H1 (cell line): Measurements from ENCODE around the gene PDCL3. TPM values are rescaled to one million over a fixed set of nuclear protein-coding genes. Genes with fewer than 3 reads are reported as not detected.

ENCODE experiments used
- NANOG ChIP-seq: IDR thresholded peaks from 2 replicates; pipeline ENCODE4 v1.6.1; 2011; ENCODE audit warnings: low read length, low read depth, mild to moderate bottlenecking, inconsistent platforms; ENCODE audit not compliant: insufficient read depth, poor library complexity, severe bottlenecking
- polyA plus RNA-seq, 7 experiments: library from polyadenylated mRNA; depleted of rRNA in 3 of 7; stranded (reverse) in 5 of 7; unstranded in 2 of 7; fragments of >200 nt in 5 of 7; fragments of 200-250 nt in 2 of 7; gene quantifications; 1 replicate in 5 of 7; 2 replicates in 1 of 7; 4 replicates in 1 of 7; pipeline versions ENCODE4 v1.2.1 to v1.2.3, GENCODE V29; 2011 to 2013; ENCODE audit warnings: missing spikeins in 2 of 7, mixed read lengths in 2 of 7
- total RNA-seq: library from RNA; stranded (reverse); fragmentation: NEBNext Ultra II Directional; extraction: Animal tissue kit (Norgen Biotek cat#: 25700); gene quantifications from 2 replicates; pipeline ENCODE4 v1.2.1, GENCODE V29; 2021
- TF ChIP-seq, protein P1 (sequence below): fragments of 300-600 bp; sonication (generic); IDR thresholded peaks from 2 replicates; pipeline ENCODE4 v1.7.1; 2012; ENCODE audit warnings: low read length, moderate library complexity, mild to moderate bottlenecking, inconsistent platforms; ENCODE audit not compliant: insufficient replicate concordance

Gene PDCL3
- total and polyA plus RNA-seq, 2 of the 8 experiments (the other 6 are each of a cell fraction or from before 2014, with no cell fraction given) = 19.8 to 29.4 TPM

GRCh38 chr2:100613719-100614118, 50.9 kb downstream of the PDCL3 start (continued):
- no peak for TF ChIP-seq NANOG
- TF ChIP-seq, protein P1, sequence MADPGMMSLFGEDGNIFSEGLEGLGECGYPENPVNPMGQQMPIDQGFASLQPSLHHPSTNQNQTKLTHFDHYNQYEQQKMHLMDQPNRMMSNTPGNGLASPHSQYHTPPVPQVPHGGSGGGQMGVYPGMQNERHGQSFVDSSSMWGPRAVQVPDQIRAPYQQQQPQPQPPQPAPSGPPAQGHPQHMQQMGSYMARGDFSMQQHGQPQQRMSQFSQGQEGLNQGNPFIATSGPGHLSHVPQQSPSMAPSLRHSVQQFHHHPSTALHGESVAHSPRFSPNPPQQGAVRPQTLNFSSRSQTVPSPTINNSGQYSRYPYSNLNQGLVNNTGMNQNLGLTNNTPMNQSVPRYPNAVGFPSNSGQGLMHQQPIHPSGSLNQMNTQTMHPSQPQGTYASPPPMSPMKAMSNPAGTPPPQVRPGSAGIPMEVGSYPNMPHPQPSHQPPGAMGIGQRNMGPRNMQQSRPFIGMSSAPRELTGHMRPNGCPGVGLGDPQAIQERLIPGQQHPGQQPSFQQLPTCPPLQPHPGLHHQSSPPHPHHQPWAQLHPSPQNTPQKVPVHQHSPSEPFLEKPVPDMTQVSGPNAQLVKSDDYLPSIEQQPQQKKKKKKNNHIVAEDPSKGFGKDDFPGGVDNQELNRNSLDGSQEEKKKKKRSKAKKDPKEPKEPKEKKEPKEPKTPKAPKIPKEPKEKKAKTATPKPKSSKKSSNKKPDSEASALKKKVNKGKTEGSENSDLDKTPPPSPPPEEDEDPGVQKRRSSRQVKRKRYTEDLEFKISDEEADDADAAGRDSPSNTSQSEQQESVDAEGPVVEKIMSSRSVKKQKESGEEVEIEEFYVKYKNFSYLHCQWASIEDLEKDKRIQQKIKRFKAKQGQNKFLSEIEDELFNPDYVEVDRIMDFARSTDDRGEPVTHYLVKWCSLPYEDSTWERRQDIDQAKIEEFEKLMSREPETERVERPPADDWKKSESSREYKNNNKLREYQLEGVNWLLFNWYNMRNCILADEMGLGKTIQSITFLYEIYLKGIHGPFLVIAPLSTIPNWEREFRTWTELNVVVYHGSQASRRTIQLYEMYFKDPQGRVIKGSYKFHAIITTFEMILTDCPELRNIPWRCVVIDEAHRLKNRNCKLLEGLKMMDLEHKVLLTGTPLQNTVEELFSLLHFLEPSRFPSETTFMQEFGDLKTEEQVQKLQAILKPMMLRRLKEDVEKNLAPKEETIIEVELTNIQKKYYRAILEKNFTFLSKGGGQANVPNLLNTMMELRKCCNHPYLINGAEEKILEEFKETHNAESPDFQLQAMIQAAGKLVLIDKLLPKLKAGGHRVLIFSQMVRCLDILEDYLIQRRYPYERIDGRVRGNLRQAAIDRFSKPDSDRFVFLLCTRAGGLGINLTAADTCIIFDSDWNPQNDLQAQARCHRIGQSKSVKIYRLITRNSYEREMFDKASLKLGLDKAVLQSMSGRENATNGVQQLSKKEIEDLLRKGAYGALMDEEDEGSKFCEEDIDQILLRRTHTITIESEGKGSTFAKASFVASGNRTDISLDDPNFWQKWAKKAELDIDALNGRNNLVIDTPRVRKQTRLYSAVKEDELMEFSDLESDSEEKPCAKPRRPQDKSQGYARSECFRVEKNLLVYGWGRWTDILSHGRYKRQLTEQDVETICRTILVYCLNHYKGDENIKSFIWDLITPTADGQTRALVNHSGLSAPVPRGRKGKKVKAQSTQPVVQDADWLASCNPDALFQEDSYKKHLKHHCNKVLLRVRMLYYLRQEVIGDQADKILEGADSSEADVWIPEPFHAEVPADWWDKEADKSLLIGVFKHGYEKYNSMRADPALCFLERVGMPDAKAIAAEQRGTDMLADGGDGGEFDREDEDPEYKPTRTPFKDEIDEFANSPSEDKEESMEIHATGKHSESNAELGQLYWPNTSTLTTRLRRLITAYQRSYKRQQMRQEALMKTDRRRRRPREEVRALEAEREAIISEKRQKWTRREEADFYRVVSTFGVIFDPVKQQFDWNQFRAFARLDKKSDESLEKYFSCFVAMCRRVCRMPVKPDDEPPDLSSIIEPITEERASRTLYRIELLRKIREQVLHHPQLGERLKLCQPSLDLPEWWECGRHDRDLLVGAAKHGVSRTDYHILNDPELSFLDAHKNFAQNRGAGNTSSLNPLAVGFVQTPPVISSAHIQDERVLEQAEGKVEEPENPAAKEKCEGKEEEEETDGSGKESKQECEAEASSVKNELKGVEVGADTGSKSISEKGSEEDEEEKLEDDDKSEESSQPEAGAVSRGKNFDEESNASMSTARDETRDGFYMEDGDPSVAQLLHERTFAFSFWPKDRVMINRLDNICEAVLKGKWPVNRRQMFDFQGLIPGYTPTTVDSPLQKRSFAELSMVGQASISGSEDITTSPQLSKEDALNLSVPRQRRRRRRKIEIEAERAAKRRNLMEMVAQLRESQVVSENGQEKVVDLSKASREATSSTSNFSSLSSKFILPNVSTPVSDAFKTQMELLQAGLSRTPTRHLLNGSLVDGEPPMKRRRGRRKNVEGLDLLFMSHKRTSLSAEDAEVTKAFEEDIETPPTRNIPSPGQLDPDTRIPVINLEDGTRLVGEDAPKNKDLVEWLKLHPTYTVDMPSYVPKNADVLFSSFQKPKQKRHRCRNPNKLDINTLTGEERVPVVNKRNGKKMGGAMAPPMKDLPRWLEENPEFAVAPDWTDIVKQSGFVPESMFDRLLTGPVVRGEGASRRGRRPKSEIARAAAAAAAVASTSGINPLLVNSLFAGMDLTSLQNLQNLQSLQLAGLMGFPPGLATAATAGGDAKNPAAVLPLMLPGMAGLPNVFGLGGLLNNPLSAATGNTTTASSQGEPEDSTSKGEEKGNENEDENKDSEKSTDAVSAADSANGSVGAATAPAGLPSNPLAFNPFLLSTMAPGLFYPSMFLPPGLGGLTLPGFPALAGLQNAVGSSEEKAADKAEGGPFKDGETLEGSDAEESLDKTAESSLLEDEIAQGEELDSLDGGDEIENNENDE = no peak
- TF ChIP-seq, all 59 proteins: peak for 0
